B cell (primary cell): ENCODE results near the gene ENDOV. TPM values are rescaled to one million over a fixed set of nuclear protein-coding genes. Genes with fewer than 3 reads are reported as not detected.

Experiments
- ATAC-seq: fragments of 200-7000 bp; cut with Tn5 transposase; one replicate; pipeline ENCODE4 v1.10.0; 2021; ENCODE audit warnings: low read depth, mild to moderate bottlenecking, moderate number of reproducible peaks, moderate library complexity
- CTCF ChIA-PET: fragments of 350-600 bp; sonication (Branson Sonifier 250); formaldehyde crosslinking; loops from one replicate; lab custom pipeline; 2021; ENCODE audit warnings: antibody characterized with exemption, inconsistent platforms; lab: Charles Lee
- POLR2A ChIA-PET: fragments of 350-600 bp; sonication (Branson Sonifier 250); formaldehyde crosslinking; loops from one replicate; lab custom pipeline; 2021; ENCODE audit warnings: antibody characterized with exemption; lab: Charles Lee
- DNase-seq: peaks from one replicate; pipeline ENCODE4 v3.0.0; 2013
- H2AFZ ChIP-seq: 2 replicates; pipeline ENCODE4 v1.6.1; 2012; ENCODE audit warnings: mild to moderate bottlenecking, low read depth, low read length; ENCODE audit not compliant: insufficient read depth, poor library complexity, severe bottlenecking
- H3K27ac ChIP-seq, 2 donors: 1 replicate in 1 of 2; 2 replicates in 1 of 2; pipeline ENCODE4 v1.5.1; 2012 to 2013; ENCODE audit warnings: low read length in 2 of 2, mild to moderate bottlenecking in 2 of 2, moderate library complexity in 1 of 2
- H3K27me3 ChIP-seq, 4 experiments: fragments of 200-600 bp in 1 of 4; sonication (generic) in 1 of 4; replicated peaks in 1 of 4; 1 replicate in 2 of 4; 2 replicates in 2 of 4; pipeline versions ENCODE4 v1.6.1 to v1.7.0; 2013 to 2016; ENCODE audit warnings: low read length in 3 of 4, mild to moderate bottlenecking in 2 of 4, mixed read lengths in 1 of 4, moderate library complexity in 1 of 4; ENCODE audit not compliant: insufficient read depth in 4 of 4, control insufficient read depth in 3 of 4; ENCODE audit errors: control extremely low read depth in 1 of 4
- H3K36me3 ChIP-seq, 2 experiments: replicated peaks in 1 of 2; 1 replicate in 1 of 2; 2 replicates in 1 of 2; pipeline versions ENCODE4 v1.6.1 to v1.7.1; 2013; ENCODE audit warnings: low read length in 1 of 2; ENCODE audit not compliant: insufficient read depth in 2 of 2, control insufficient read depth in 1 of 2; ENCODE audit errors: control extremely low read depth in 1 of 2, extremely low read depth in 1 of 2
- H3K4me1 ChIP-seq, 2 donors: fragments of 200-600 bp in 1 of 2; sonication (generic) in 1 of 2; 1 replicate in 1 of 2; 2 replicates in 1 of 2; pipeline versions ENCODE4 v1.5.1 to v1.6.1; 2013 to 2017; ENCODE audit warnings: low read length in 2 of 2; ENCODE audit not compliant: control insufficient read depth in 2 of 2, insufficient read depth in 2 of 2
- H3K4me2 ChIP-seq: replicated peaks from 2 replicates; pipeline ENCODE3; 2012; ENCODE audit warnings: mild to moderate bottlenecking, low read depth, low read length; ENCODE audit not compliant: poor library complexity, severe bottlenecking
- H3K4me3 ChIP-seq, 5 experiments: fragments of 200-600 bp in 1 of 5; sonication (generic) in 1 of 5; 1 replicate in 3 of 5; 2 replicates in 2 of 5; pipeline versions ENCODE4 v1.5.1 to v1.7.0; 2011 to 2016; ENCODE audit warnings: low read length in 4 of 5, mild to moderate bottlenecking in 4 of 5, low read depth in 2 of 5, control low read depth in 1 of 5, moderate library complexity in 1 of 5; ENCODE audit not compliant: insufficient read depth in 1 of 5; ENCODE audit errors: control extremely low read depth in 1 of 5, extremely low read depth in 1 of 5
- H3K79me2 ChIP-seq: fragments of 200-600 bp; sonication (generic); one replicate; pipeline ENCODE4 v1.6.0; 2016; ENCODE audit warnings: low read length; ENCODE audit not compliant: control insufficient read depth, insufficient read depth
- H3K9ac ChIP-seq: fragments of 200-600 bp; sonication (generic); 2 replicates; pipeline ENCODE4 v1.6.1; 2017; ENCODE audit warnings: mild to moderate bottlenecking, low read length, moderate library complexity
- H3K9me3 ChIP-seq, 3 donors: one replicate each; pipeline versions ENCODE4 v1.6.1 to v1.7.1; 2013; ENCODE audit warnings: low read length in 2 of 3; ENCODE audit not compliant: control insufficient read depth in 2 of 3, insufficient read depth in 1 of 3; ENCODE audit errors: control extremely low read depth in 1 of 3
- H4K20me1 ChIP-seq: 2 replicates; pipeline ENCODE4 v1.6.0; 2012; ENCODE audit warnings: mild to moderate bottlenecking, low read length; ENCODE audit not compliant: insufficient read depth, control insufficient read depth, poor library complexity, severe bottlenecking
- H3K27ac Mint-ChIP-seq: one replicate; pipeline ENCODE4 v1.8.0; 2021; ENCODE audit warnings: mixed read lengths
- H3K27me3 Mint-ChIP-seq: one replicate; pipeline ENCODE4 v1.8.0; 2021; ENCODE audit warnings: mixed read lengths
- H3K4me1 Mint-ChIP-seq: one replicate; pipeline ENCODE4 v1.8.0; 2021; ENCODE audit warnings: mixed read lengths
- H3K4me3 Mint-ChIP-seq: one replicate; pipeline ENCODE4 v1.8.0; 2021; ENCODE audit warnings: mixed read lengths
- H3K9me3 Mint-ChIP-seq: one replicate; pipeline ENCODE4 v1.8.0; 2022; ENCODE audit warnings: mixed read lengths; ENCODE audit not compliant: insufficient read depth
- CTCF ChIP-seq: fragments of 200-600 bp; IDR thresholded peaks from one replicate; pipeline ENCODE4 v1.8.0; 2022; ENCODE audit warnings: antibody characterized with exemption, mild to moderate bottlenecking
- EZH2 ChIP-seq: IDR thresholded peaks from 2 replicates; pipeline ENCODE4 v1.6.1; 2012; ENCODE audit warnings: borderline replicate concordance, low read depth, mild to moderate bottlenecking, moderate library complexity, low read length; ENCODE audit not compliant: insufficient read depth, poor library complexity, severe bottlenecking
- WGBS: methylation state at CpG from one replicate; pipeline ENCODE4 v1.1.5; 2013; ENCODE audit warnings: missing lambda C conversion rate; ENCODE audit not compliant: insufficient coverage; 5-methylcytosine and 5-hydroxymethylcytosine counted together
- intact Hi-C: fragments of 100-400 bp; cut with micrococcal nuclease; formaldehyde crosslinking; loops from one replicate; pipeline ENCODE4 v1.10.0; 2022
- polyA plus RNA-seq: library from polyadenylated mRNA; depleted of rRNA; stranded (reverse); fragments of >200 nt; gene quantifications from 2 replicates; pipeline ENCODE4 v1.2.3, GENCODE V29; 2012
- total RNA-seq, 2 donors: library from RNA; stranded (reverse); fragments of 120-200 nt in 1 of 2; gene quantifications; 1 replicate in 1 of 2; 2 replicates in 1 of 2; pipeline versions ENCODE4 v1.2.3 to v1.2.4, GENCODE V29; 2013 to 2022

The ENDOV gene
- total and polyA plus RNA-seq, 2 donors (not counting 1 experiment from before 2014, with no cell fraction given) = 25.3 to 49.5 TPM

GRCh38 chr17:80389011-80389995, 25.7 kb upstream of the ENDOV start:
- ATAC-seq (no peak), DNase-seq (no peak)
- Mint-ChIP-seq H3K9me3 (no peaks in the 10 kb centered on the region), H3K4me3 (no peak overlapping the region), H3K27ac (no peak overlapping the region), H3K27me3 (no peaks in the 10 kb centered on the region), H3K4me1 (no peaks in the 10 kb centered on the region)
- Histone ChIP-seq H3K4me1 (no peaks in the 10 kb centered on the region), H3K9me3 (no peaks in the 10 kb centered on the region), H3K27me3 (no peaks in the 10 kb centered on the region), H3K79me2 (no peaks in the 10 kb centered on the region), H4K20me1 (peaks cover 7% of the 10 kb centered on the region), H3K9ac (no peak overlapping the region), H3K36me3 (peaks cover 8 to 87% of the 10 kb centered on the region in 2 experiments), H3K4me2 (no peak overlapping the region), H2AFZ (no peak overlapping the region), H3K27ac (no peak overlapping the region), H3K4me3 (no peak overlapping the region)
- ChIA-PET CTCF (no interaction called here), POLR2A (no interaction called here)
- TF ChIP-seq EZH2 = no peak
- intact Hi-C loops = no loop called here
- WGBS = 94% methylated on average over 19 of the region's 22 CpGs

- H3K4me1 ChIP-seq = no peaks in the 10 kb centered on the region
- peaks cover 10 to 56% of the 10 kb centered on the region in 2 experiments for H3K36me3 ChIP-seq
- Mint-ChIP-seq H3K9me3 (no peaks in the 10 kb centered on the region), H3K27ac (no peak overlapping the region), H3K4me3 (no peak overlapping the region), H3K27me3 (no peaks in the 10 kb centered on the region), H3K4me1 (no peaks in the 10 kb centered on the region)
- CTCF ChIA-PET = no interaction called here
- POLR2A ChIA-PET = no interaction called here
- no peak overlapping the region for H3K9ac ChIP-seq
- no peaks in the 10 kb centered on the region for H3K9me3 ChIP-seq
- no peak overlapping the region for H3K27ac ChIP-seq
- DNase-seq (no peak), ATAC-seq (no peak)
- no peaks in the 10 kb centered on the region for H3K27me3 ChIP-seq
- H3K79me2 ChIP-seq = no peaks in the 10 kb centered on the region
- H2AFZ ChIP-seq = no peak overlapping the region
- no peak for TF ChIP-seq EZH2
- no peak for TF ChIP-seq CTCF
- WGBS = 96% methylated on average over 10 of the region's 15 CpGs
- no peak overlapping the region for H3K4me2 ChIP-seq
- intact Hi-C loops = no loop called here
- H3K4me3 ChIP-seq = no peak overlapping the region
- H4K20me1 ChIP-seq = peaks cover 7% of the 10 kb centered on the region
Observed at GRCh38 chr17:80393241-80393890, 21.6 kb upstream of the ENDOV start.
